Occipital lobe (tissue), 2 donors: ENCODE measurements around the gene TTLL5. TPM values are rescaled to one million over a fixed set of nuclear protein-coding genes. Genes with fewer than 3 reads are reported as not detected.

Source experiments
- DNase-seq: peaks from one replicate; lab custom pipeline; 2025; lab: John Stamatoyannopoulos, UW
- total RNA-seq: library from RNA; depleted of rRNA; stranded (reverse); fragments of >200 nt; gene quantifications from one replicate; pipeline ENCODE4 v1.2.3, GENCODE V29; 2014

Gene TTLL5
- total RNA-seq, 1 donor from 2014 or later: 36.7 TPM

DNA sequence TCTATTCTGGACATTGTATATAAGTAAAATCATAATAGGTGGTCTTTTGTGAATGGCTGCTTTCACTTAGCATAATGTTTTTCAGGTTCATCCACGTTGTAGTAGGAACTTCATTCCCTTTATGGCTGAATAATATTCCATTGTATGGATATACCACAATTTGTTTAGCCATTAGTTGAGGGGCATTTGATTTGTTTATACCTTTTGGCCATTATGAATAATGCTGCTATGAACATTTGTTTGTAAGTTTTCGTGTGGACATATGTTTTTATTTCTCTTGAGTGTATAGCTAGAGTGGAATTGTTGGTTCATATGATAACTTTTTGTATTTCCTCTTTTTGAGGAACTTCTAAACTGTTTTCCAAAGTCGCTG, 123.3 kb downstream of the TTLL5 start:
- no peak for DNase-seq

DNA sequence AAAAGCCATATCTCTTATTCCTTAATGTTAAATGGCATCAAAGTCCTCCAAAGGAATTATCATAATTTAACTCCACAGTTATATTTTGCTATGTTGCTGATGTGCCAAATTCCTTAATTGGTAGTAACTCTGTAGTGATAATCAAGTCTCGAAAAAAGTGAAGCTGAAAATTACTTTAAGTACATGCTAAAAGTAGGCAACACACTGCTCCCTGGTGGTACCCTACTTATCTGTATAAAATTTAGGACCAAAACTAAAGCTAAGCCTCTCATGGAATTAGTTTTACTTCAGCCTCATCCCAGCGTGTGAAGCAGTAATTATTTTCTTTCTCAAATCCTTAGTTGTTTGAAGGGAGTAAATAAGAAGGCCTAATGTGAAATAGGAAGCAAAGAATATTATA, 132.8 kb downstream of the TTLL5 start:
- DNase-seq: no peak

- no peak for DNase-seq
These were observed 133.6 kb downstream of the TTLL5 start for GRCh38 chr14:75794615-75795038.

DNA sequence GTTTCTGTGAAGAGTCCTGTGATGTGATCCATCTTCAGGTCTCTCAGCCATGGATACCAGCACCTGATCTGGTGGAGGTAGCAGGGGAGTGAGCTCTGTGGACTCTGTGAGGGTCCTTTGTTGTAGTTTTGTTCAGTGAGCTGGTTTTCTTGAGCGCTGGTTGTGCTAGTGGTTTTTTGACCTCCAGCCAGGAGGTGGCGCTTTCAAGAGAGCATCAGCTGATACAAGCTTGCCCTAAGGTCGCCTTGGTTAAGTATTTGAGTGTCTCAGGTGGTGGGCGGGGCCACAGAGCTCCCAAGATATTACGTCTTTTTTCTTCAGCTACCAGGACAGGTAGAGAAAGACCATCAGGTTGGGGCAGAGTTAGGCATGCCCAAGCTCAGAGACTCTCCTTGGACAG, 139.7 kb downstream of the TTLL5 start:
- no peak for DNase-seq

DNA sequence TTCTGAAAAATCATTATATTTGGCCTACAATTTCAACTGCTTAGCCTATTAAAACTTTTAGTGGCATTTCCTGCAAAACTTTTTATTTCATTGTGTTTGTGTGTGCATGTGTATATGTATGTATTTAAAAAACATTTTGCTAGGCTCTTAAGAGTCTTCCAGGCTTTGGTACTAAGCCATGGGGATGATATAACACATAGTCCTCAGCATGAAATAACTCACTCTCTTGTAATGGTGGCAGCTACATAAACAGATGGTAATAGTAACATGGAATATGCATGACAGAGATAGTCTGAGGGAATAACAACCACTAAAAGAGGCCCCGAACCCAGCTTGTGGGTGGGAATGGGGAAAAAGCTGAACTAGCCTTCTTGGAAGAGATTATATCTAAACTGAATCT, 141.4 kb downstream of the TTLL5 start:
- no peak for DNase-seq

DNA sequence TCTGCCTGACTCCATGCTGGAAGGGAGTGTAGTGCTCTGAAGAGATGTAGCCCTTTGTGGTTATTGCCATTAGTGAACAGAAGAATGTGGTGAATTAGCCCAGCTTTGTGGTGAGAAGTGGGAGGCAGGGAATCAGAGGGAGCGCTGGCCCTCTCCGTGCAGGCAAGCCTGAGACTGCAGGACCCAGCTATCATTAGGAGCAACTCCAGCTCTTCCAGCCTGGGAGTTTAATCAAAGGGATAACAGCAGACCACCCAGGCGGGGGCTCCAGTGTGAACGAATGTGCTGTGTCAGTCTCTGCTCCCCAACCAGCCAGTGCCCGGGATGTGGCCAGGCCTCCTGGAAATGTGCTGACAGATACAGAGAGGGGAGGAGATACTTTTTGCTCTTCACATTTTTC, 142.7 kb downstream of the TTLL5 start:
- no peak for DNase-seq

DNA sequence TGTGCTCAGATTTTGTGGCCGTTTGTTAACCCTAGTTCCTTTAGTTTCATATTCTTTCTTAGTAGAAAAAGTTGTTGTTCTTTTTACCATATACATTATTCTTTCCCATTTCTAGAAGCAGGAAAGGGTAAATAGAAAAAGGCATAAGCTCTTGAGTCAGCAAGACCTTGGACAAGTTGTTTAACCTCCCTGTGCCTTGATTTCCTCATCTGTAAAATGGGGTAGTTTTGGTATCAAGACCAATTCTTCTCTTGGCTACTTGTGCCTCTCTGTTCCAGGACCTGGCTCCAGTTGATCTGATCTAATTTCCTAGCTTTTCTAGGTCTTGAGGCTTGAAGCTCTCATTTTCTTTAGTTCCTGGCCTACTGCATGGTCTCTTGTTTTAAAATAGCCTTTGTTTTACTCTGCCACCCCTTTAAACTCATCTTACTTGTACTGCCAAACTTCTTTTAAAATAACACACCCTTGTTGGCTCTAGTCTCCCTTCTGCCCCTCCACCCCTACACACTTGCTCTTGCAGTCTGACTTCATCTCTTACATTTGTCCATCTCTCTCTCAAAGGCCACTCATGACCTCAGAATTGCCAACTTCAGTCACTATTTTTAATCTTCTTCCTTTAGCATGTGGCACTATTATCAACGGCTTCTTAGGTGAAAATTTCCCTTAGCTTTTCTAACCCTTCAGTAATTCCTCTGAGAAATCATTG, 143.7 kb downstream of the TTLL5 start:
- DNase-seq: no peak

DNA sequence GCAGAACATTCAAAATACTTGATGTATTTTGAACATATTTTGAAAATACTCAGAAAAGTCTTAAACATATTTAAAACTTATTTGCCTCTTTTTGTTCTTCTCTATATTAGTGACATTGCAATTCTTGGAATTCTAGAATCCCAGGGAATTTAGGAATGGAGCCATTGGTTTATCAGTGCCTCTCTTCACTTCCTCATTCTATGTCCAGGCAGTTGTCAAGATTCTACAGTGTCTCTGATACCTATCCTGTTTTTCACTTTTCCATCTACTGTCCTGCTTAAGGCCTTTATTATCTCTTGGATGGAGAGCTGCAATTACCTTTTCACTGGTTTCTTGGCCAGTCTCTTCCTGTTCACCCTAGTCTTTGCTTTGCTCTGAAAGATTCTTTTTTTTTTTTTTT, 144.6 kb downstream of the TTLL5 start:
- DNase-seq: no peak

DNA sequence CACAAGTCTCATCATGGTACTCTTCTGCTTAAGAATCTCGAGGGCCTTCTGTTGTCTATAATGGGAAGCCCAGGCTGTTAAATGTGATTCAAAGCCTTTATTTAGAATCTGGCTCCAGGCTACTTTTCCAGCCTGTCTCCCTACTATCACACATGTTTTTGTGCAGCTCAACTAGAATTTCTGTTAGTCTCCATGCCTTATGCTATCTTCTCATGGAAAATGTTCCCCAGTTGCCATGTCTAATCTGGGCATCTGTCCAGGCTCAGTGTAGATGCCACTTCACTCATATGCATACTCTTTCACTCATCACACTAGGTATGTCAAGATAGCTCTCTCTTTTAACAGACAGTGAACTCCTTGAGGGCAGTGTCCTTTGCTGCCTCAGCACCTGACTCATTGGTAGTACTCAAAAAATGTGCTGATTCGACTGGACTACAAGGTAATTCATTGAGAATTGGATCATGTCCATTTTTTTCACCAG, 145.3 kb downstream of the TTLL5 start:
- DNase-seq: no peak

DNA sequence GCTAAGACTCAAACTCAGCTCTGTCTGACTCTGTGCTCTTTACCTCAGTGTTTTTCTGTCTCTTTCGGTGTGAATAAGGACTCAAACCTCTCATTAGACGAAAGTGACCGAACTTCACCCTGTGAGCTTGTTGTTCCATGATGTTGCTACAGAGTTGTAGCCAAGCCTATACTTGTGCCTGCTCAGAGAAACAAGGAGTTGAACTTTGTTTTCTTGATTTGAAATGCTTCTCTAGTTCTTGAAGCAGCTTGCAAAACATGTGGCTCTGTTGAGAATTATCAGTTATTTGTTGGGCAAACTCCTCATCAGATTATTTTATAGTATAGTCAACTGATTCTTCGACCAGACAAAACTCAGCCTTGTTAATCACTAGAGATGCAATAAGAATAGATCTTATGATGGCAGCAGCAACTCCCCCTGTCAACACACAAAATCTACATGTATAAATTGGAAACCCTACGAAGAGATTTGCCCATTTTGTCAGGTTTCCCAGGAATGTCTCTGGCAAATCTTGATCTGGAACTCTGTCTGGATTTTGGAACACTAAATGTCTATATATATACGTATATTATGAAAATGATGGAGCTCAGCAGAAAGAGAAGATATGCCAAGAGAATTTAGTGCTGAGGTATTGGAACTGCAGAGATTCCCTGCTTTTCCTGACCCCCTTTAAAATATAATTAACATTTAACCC, 146.8 kb downstream of the TTLL5 start:
- DNase-seq: no peak

- no peak for DNase-seq
These were observed 150.2 kb downstream of the TTLL5 start for GRCh38 chr14:75811136-75811829.

GRCh38 chr14:75811872-75812499, 150.9 kb downstream of the TTLL5 start:
- no peak for DNase-seq

GRCh38 chr14:75812622-75813021, 151.6 kb downstream of the TTLL5 start:
- DNase-seq: no peak

- DNase-seq: no peak
These were observed 159.7 kb downstream of the TTLL5 start for GRCh38 chr14:75820761-75821160.

- DNase-seq: no peak
These were observed 160.9 kb downstream of the TTLL5 start for GRCh38 chr14:75821831-75822521.

DNA sequence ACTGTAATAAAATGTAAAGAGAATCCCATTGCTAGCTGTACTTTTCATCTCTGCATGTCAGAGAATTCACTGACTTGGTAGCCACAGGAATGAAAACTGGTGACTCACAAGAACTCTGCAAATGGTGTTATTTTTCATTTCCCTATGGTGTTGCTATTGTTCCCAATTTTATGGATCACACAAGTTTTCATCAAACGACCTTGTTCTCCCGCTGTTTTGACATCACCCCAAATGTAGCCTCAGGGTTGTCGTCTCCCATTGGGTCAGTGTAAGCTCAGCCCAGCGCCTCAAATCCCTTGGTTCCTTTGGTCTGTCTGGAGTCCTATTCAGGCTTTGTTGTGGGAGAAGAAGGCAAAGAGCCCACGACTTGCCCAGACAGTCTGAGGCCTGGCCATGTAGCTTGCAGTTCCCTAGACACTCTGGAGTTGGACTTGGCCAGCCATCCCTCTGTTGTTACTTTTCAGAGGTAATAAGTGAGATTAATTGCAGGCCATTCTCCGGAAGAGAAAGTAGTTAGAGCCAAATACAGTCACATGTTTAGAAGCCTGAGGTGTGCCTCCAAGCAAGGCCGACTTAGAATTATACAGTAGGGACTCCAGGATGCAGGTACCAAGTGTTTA, 161.6 kb downstream of the TTLL5 start:
- DNase-seq: no peak

- DNase-seq: no peak
These were observed 162.3 kb downstream of the TTLL5 start for GRCh38 chr14:75823334-75823733.

GRCh38 chr14:75824318-75824717, 163.3 kb downstream of the TTLL5 start:
- no peak for DNase-seq

GRCh38 chr14:75825147-75825592, 164.1 kb downstream of the TTLL5 start:
- DNase-seq: no peak

- DNase-seq: no peak
These were observed 165.6 kb downstream of the TTLL5 start for GRCh38 chr14:75826599-75826998.

DNA sequence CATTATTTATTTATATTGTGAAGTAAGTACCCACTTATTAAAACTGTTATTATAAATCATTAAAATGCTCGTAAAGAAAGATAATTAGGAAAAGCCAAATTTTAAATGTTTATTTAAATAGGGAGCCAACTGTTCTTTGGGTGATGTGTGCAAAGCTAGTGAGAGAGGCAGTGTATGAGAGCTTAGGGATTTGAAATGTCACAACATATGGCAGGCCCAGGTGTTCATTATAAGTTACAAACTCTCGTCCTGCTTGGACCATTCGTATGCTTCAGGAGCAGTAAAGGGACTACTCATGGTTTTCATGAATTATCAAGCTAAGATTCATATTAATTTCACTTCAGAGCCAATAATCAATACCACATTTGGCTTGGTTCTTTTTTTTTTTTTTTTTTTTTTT, 166.3 kb downstream of the TTLL5 start:
- DNase-seq: no peak
